NCI-H446 treated with DMSO at 0.1 percent for 48 hours (cell line): ENCODE data around the gene ZNF587B.
"Not testable (repeated sequence)": the region's sequence is repeated elsewhere in the genome, so short reads cannot be mapped to it uniquely, and the experiment has no call there.

Source experiments
- DNase-seq: peaks from one replicate; lab custom pipeline; 2025; lab: John Stamatoyannopoulos, UW

ZNF587B gene

DNA sequence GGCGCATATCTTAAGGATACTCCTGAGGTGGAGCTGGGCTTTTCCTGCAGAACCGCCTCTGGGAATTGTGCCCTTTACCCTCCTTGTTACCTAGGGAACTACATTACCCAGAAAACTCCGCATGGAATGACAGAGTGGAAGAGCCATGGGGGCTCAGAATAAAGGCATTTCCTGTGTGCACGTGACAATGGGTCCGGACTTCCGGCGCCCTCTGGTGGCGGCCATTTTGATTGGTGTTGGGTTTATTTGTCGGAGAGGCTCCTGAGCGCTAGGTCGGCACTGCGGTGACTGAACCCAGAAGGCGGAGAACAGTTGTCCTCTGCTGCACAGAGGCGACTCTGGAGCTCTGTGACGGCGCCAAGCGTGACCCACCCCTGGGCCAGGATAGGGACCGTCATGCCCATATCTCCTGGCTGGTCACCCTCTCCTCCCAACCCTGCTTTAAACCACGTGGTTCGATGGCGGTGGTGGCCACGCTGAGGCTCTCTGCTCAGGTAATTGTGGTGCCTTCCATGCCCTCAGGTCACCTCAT, at the start of gene ZNF587B:
TSS of gene ZNF587B (plus strand) at position 229 of the 532 bp plus-strand sequence. CDS start at position 459, 230 bp downstream.
- DNase-seq: no peak

GRCh38 chr19:57786286-57786685, 43.8 kb upstream of the ZNF587B start:
- no peak for DNase-seq

- DNase-seq: no peak
These were observed 43.2 kb upstream of the ZNF587B start for GRCh38 chr19:57786906-57787305.

DNA sequence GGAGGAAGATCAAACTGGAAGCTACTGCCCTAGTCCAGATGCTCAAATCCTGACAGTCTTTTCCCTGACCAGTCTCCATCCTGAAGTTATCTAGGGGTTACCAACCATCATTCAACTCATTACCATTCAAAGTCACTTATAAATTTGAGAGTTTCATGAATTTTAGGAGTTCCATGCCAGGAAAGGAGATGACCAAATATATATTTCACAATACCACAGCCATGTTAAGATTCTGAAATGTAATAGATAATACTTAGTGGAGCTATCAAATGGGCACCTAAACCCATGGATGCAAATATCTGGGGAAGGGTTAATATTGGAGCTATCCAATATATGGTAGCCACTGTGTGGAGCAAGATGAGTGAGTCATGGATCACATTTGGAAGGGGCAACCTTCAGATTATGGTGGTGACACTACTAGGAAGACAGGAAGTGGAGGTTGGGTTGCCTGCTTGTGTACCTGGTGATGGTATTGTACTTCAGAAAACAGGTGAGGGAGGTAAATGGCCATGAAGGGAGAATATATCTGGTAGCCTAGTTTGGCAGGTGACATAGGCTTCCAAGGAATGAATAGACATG, 41.9 kb upstream of the ZNF587B start:
- no peak for DNase-seq

GRCh38 chr19:57789288-57789687, 40.8 kb upstream of the ZNF587B start:
- DNase-seq: no peak

DNA sequence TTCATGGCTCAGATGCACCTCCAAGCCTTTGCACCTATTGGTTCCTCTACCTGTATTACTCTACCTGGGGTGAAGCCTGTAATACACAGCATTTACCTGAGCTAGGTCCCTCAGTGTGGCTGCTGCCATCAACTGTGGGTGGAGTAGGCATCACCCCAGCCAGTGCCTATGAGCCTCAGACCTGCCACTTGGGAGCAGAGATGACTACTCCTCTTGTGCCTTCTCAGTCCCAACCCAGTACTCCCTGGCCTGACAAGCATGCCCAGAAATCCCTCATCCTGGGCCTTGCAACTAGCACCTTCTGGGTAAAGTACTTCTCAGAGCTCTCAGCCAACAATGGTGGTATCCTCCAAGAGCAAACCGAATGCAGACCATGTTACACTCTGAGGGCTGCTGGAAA, 33.5 kb upstream of the ZNF587B start:
- not testable (repeated sequence) for DNase-seq

GRCh38 chr19:57800696-57801095, 29.4 kb upstream of the ZNF587B start:
- DNase-seq: no peak

- DNase-seq: no peak
These were observed 27.8 kb upstream of the ZNF587B start for GRCh38 chr19:57802269-57802668.

DNA sequence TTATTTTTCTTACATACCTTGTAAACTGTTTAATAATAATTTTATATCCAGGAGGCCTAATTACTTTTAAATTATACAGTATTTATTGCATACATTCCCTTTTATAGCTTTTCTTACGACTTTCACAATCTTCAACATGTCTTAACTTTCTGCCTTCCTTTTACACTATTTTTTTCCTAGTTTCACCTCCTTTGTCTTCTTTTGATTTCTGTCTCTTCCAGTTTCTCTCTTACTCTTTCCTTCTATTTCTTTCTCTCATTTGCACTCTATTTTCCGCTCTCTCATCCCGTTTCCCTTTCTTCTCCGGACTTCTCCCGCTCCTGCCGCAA, 26.9 kb upstream of the ZNF587B start:
- no peak for DNase-seq

GRCh38 chr19:57803594-57804325, 26.3 kb upstream of the ZNF587B start:
- DNase-seq: no peak

DNA sequence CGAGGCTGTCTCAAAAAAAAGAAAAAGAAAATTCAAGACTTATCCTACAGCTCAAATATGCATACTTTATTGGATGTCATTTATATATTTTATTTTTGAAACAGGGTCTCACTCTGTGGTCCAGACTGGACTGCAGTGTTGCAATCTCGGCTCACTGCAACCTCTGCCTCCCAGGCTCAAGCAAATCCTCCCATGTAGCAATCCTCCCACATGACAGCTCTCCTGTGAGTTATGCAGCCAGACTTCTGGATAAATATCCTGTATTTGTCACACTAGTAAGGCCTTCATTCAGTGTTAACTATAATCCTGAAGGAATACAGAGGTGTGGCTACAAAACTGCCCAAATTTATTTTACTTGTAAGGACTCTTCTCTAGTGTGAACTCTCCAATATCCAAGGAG, 22.6 kb upstream of the ZNF587B start:
- no peak for DNase-seq

GRCh38 chr19:57810410-57811295, 19.4 kb upstream of the ZNF587B start:
- not testable (repeated sequence) for DNase-seq

- DNase-seq: no peak
These were observed 17.9 kb upstream of the ZNF587B start for GRCh38 chr19:57812226-57812625.

DNA sequence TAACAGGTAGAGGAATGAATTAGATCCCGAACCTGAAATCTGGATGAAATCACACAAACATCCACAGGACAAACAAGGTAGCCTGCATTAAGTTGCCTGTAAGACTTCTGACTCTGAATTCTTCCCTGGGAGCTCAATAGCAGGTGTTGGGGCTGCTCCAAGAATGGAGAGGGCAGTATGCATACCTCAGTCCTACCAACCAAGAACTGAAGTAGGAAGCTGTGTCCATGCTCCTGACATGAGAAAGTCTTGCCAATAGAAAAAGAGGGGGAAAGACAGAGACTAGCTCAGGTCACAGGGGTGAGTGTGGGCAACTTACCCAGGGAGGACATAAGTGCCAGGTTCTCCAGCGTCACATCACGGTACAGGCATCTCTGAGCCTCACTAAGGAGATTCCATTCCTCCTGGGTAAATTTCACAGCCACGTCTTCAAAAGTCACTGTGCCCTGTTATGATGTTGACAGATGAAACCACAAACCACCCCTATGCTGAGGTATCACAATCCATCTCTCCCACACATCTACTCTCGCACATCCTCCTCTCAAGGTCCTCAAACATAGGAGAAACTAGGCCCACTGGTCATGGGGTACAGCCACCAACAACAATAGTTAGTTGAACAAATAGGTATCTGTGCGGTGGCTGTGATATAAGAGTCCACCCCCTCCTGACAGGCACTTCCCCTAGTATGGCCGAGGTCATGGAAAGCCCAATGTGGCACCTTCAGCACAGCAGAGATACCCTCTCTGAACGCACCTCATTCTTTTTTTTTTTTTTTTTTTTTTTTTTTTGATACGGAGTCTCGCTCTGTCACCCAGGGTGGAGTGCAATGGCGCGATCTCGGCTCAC, 16.9 kb upstream of the ZNF587B start:
- not testable (repeated sequence) for DNase-seq

- no peak for DNase-seq
These were observed 16.1 kb upstream of the ZNF587B start for GRCh38 chr19:57813919-57814504.

DNA sequence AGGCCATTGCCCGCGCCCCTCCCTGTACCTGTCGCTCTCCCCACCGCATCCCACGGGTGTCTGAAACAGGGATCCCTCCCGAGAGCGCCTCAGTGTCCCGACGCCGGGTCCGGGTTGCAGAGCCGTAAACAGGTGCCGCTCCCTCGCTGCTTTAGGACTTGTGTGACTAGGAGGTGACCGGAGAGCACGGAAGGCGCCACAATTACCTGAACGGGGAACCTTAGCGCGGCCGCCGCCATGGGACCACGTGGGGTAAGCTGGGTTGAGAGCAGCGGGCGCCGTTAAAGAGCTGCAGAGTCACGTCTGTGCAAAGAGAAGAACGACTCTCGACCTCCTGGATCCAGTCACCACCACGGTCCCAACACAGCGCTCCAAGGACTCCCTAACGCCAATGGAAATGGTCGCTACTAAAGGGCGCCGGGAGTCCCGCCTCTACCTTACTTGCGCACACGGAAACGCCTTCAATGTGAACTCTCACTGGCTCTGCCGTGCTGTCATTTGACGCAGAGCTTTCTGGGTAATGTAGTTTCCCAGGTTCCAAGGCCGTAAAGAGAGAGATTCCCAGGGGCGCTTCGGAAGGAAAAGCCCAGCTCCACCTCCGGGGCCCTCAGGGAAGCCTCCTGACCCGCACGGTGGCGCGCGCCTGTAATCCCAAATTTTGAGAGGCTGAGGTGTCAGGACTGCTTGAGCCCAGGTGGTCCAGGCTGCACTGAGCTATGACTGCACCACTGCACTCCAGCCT, 15.4 kb upstream of the ZNF587B start, which contains the start of gene ZNF552:
TSS of gene ZNF552 (minus strand) at position 409 of the 742 bp plus-strand sequence. CDS start at position 239, 170 bp downstream.
- DNase-seq: peak; percentile 90

DNA sequence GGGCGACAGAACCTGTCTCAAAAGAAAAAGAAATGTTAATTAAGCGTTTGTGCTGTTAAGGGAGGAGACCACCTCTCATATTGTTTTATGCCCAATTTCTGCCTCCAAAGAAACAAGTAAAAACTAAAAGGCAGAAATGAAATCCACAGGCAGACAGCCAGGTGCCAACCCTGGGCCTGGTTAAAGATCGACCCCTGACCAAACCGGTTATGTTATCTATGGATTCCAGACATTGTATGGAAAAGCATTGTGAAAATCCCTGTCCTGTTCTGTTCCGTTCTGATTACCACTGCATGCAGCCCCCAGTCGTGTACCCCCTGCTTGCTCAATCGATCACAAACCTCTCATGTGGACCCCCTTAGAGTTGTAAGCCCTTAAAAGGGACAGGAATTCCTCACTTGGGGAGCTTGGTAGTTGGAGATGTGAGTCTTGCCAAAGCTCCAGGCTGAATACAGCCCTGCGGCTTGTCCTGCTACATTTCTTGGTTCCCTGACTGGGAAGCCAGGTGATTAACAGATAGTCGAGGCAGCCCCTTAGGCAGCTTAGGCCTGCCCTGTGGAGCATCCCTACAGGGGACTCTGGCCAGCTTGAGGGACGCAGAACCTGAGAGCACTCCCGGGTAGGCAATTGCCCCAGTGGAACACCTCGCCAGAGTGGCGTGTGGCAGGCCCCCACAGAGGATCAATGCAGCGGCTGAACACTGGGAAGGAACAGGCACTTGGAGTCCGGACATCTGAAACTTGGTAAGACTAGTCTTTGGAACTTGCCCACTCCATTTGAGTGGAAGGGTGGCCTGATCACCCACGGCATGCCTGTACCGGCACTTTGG, 14.6 kb upstream of the ZNF587B start:
- no peak for DNase-seq

GRCh38 chr19:57816652-57817051, 13.4 kb upstream of the ZNF587B start:
- no peak for DNase-seq

- DNase-seq: no peak
These were observed 12.1 kb upstream of the ZNF587B start for GRCh38 chr19:57817976-57818375.

- no peak for DNase-seq
These were observed 11.7 kb upstream of the ZNF587B start for GRCh38 chr19:57818378-57818777.
